GM19023 (cell line): Measurements from ENCODE around the gene ABHD1.
"Not testable (repeated sequence)": the region's sequence is repeated elsewhere in the genome, so short reads cannot be mapped to it uniquely, and the experiment has no call there.

Experiments
- ATAC-seq: cut with Tn5 transposase; IDR thresholded peaks from one replicate; pipeline ENCODE4 v1.9.1; 2021; ENCODE audit warnings: mild to moderate bottlenecking, moderate library complexity; ENCODE audit not compliant: unreplicated experiment

Gene ABHD1

GRCh38 chr2:27162151-27163121 is 38.8 kb downstream of the ABHD1 start:
- ATAC-seq, result no peak

GRCh38 chr2:27164960-27165763 is 41.5 kb downstream of the ABHD1 start:
- no peak for ATAC-seq

GRCh38 chr2:27170581-27171337 is 47.1 kb downstream of the ABHD1 start:
- no peak for ATAC-seq

- no peak for ATAC-seq
These were observed 47.8 kb downstream of the ABHD1 start for GRCh38 chr2:27171351-27171848.

- ATAC-seq, result no peak
These were observed 51.0 kb downstream of the ABHD1 start for GRCh38 chr2:27174638-27175037.

- no peak for ATAC-seq
These were observed 51.7 kb downstream of the ABHD1 start for GRCh38 chr2:27175330-27175729.

- ATAC-seq, result not testable (repeated sequence)
These were observed 52.2 kb downstream of the ABHD1 start for GRCh38 chr2:27175781-27176180.

GRCh38 chr2:27177441-27178351 is 54.1 kb downstream of the ABHD1 start:
- no peak for ATAC-seq

GRCh38 chr2:27178469-27178868 is 54.9 kb downstream of the ABHD1 start:
- no peak for ATAC-seq

GRCh38 chr2:27179344-27180000 is 55.9 kb downstream of the ABHD1 start:
- ATAC-seq, result no peak
